DOHH2 (cell line): ENCODE measurements around the gene PCBP3.
"Not testable (repeated sequence)": the region's sequence is repeated elsewhere in the genome, so short reads cannot be mapped to it uniquely, and the experiment has no call there.

Experiments used
- CTCF ChIP-seq: fragments of 200-600 bp; sonication (generic); IDR thresholded peaks from one replicate; pipeline ENCODE4 v1.5.1; 2014; ENCODE audit warnings: antibody characterized with exemption, mild to moderate bottlenecking, low read depth, low read length; ENCODE audit not compliant: poor library complexity, severe bottlenecking
- EZH2phosphoT487 ChIP-seq: fragments of 200-600 bp; sonication (generic); IDR thresholded peaks from 2 replicates; pipeline ENCODE4 v1.6.1; 2017; ENCODE audit warnings: borderline replicate concordance, mild to moderate bottlenecking, antibody characterized with exemption, low read length, moderate library complexity, mixed read lengths

GRCh38 chr21:45609616-45610015 lies 33.9 kb upstream of the PCBP3 start:
- not testable (repeated sequence) for TF ChIP-seq CTCF, EZH2phosphoT487
